DMS114 treated with DMSO at 0.1 percent for 48 hours (cell line): ENCODE measurements around the gene DCLK2.

Experiments
- DNase-seq: peaks from one replicate; lab custom pipeline; 2025; ENCODE audit not compliant: unreplicated experiment; lab: John Stamatoyannopoulos, UW

DCLK2 gene

DNA sequence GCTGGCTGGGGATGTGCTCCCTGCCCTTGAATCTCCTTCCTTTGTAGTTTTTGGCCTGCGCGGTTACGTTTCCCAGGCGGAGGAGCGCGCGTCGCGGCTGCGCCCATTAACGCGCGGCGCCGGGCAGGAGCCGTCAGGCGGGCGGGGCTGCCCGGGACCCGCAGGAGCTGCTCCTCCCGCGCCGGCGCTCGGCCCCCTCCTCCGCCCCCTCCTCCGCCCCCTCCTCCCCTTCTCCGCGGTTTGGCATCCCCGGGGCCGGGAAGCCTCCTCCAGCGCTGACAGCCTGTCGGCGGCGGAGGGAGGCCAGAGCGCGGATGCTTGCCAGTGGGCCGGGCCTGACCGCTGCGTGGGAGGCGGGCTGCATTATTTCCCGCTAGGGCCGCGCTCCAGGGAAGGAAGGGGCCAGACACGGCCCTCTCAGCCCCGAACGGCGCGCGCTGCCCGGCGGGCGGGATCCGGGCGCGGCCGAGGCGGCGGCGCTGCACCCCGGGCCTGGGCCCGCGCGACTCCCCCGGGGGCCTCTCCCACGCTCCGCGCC, at the start of gene DCLK2:
DCLK2 (plus strand) TSS at position 405 of the 538 bp plus-strand sequence. CDS start 583 bp downstream, outside the sequence.
- peak; percentile 57 for DNase-seq

DNA sequence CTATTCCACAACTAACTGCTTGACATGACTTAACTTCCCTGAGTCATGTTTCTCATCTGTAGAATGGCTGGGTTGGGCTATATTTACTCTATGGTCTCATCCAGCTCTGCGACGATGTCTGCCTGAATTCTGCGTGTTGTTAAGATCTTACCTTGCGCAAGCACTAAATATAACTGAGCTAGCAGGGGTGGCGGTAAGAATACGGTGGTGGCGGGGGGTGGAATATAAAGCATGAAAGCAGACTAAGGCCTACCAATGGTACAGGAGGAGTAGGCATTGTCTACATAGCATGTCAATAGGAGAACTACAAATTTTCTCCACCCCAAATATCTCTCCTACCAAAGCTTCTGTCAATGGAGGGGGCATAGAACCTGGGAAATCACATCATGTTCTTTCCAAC, 45.7 kb upstream of the DCLK2 start:
- no peak for DNase-seq

DNA sequence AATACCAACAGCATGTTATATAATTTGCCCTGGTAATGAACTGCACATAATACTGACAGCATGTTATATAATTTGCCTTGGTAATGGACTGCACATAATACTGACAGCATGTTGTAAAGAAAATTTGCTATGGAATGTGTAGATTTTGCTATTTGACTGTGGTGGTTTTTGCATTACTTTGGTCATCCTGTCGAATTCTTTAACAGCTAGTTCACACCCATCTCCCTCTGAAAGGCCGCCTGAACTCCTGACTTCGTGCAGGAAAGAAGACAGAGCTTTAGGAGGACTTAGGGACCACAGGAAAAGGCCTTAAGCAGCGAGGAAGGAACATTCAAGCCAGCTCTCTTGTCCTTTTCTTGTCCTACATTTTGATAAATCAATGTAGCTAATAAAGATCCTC, 45.2 kb upstream of the DCLK2 start:
- DNase-seq = no peak

DNA sequence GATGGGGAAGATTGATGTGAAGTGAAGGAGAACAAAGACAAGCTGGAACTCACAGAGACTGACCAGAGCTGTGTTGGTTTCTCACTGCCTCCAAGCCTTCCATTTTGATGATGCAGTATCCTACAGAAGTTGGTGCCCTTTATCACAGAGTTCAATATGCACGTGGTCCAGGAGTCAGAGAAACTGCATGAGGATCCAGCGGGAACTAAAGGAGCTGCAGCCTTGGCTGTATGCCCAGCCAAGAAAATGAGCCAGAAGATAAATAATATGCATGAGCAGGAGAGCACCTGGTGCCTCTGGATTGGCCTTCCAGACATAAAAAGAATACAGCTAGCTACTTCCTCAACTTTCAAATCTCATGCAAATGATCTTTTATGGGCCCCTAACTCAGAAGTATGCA, 44.3 kb upstream of the DCLK2 start:
- DNase-seq = no peak

DNA sequence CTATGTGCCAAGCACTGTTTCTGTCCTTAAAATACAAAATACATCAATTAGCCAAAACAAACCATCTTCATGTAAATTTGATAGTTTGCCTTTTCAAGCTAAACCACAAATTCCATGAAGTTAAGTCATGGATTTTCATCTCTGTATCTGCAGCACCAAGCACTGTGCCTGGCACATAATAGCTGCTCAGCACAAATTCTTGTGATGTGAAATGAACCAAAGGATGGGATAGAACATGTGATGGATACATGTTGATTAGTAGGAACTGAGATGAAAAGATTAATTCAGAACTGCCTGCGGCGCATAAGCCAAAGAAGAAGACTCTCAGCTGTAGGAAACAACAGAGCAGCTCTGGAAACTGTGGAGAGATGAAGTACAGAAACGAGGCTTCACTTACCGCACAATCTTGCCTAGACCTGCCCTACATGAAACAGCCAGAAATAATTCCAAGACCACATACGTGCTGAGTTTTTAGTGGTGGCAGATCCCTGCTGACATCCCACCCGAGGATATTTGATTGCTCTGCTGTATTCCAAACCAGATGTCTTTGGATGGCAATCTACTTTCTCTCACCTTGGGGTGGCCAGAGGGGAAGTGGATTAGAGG, 40.9 kb upstream of the DCLK2 start:
- DNase-seq = no peak

DNA sequence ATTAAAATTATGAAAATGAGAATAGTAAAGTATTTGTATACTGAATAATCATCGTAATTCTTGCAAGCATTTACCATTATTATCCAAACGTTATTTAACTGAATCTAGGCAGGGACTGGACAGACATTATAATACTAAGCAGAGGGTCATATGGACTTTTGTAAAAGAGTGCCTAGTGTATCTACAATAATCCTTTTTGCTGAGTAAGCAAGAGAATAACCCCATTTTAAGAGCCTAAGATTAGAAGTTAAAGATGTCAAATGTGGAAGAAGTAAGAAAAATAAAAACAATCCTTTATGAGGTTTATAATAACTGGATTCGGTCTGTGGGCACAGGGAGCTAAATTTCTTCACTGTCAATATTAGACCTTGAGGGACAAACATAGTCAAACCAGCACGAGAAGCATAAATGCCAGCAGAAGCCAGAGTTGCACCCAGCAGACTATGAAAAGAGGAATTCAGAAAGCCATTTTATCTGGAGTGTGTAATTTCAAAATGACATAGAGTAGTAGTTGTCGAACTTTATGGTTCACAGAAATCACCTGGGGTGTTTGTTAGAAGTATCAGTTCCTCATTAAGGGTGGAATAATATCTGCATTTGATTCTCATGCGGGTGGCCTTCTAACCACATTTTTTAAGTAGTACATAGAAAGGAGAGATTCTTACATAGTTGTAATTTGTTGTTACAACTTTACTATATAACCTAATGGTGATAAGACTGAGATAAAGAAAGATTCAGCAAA, 39.7 kb upstream of the DCLK2 start:
- no peak for DNase-seq

DNA sequence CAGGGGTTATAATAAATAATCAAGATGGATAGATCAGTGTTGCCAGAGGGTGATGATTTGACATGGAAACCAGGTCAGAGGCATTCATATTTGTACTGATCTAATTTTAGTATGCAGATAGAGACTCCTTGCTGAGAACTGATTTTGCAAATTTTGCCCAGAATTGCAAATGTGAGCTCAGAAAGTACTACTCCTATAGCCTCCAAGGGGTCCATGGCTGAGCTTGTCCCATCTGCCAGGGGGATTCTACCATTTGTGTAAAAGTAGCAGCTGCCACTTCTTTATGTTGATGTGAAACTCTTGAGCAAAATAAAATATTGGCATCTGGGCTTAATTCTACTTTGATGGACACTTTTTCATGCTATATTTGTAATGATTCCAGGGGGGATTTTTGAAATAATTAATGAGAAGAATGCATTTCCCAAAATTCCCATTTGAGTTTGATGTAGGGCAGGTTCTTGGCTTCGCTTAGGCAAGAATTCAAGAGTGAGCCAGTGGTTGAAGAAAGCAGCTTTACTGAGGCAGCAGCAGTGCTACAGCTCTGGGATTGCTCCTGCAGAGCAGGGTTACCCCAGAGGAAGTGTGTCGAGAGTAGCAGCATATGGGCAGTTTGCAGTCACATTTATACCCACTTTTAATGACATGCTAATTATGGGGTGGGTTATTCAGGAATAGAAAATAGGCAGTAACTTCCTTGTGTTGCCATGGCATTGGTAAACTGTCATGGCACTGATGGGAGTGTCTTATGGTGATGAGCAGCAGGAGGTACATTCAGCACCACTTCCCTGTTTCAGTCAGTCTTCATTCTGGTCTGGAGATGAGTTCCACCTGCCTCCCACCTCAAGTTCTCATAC, 38.7 kb upstream of the DCLK2 start:
- DNase-seq = no peak

DNA sequence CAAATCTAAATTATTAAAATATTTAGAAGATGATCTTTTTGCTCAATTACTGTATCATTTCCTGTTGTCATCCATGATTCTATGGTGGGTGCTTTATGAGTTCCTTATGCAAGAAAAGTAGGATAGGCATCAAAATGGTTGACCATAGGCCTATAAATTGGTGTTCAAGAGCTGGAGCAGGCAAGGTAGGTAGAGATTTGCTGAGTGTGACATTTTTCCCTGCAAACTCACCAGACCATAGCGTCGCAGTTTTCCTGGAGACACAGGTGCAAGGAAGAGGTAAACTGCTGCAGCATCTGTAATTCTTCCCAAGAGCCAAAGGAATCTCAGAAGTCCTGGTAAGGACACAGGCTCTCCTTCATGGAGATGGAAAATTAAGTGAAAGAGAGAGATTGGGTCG, 33.7 kb upstream of the DCLK2 start:
- DNase-seq = no peak

DNA sequence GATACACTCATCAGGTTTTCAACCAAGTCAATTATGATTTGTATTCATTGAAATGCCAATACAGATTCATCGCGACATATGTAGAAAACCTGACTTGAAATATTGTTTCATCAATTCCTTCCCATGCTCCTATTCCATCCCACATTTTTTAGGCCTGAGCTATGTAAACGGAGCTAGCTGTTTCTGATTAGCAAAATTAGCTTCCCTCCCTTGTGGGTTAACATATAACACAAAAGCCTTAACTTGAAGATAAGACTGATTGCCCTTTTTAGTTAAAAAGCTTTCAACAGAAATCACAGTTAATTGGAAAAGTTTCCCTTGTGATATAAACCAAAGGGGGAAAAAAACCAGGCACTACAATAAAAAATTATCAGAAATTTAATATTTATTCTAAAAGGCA, 32.8 kb upstream of the DCLK2 start:
- no peak for DNase-seq

DNA sequence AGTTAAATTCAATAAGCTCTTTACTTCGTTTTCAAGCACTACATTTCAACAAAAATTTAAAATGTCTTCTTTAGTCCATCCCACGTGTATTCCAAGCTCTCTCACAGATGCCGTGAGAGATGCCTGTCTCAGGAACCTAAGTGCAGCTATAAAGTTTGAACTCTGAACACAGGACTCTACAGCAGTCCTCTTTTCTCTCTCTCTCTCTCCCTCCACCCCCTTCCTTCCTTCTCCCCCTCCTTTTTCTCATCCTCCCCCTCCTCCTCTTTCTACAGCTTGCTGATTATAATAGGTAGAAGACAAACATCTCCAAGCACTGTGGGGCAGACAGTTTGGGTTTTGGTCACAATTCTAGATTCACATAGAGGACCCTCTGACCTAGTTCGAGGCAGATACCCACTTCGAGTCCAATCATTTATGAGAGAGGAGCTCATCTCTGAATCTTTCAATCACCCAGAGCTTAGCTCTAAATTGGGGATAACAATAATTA, 31.5 kb upstream of the DCLK2 start:
- no peak for DNase-seq

DNA sequence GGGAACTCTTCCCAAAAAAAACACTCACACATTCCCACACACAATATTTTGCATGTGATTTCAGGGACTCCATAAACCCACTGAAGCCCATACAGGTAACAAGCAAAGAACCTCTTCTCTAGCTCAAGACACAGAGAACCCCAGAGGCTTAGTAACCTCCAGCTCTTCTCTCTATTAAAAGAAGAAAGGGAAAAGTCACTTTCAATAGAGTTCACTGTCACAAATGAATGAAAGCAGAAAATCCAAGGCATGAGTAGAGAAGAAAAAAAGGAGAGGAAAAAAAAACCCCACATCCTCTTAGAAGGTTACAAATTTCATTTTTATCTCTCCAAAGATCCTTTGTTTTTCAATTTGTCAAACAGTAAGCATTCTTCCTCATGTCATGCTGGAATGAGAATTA, 30.7 kb upstream of the DCLK2 start:
- no peak for DNase-seq

DNA sequence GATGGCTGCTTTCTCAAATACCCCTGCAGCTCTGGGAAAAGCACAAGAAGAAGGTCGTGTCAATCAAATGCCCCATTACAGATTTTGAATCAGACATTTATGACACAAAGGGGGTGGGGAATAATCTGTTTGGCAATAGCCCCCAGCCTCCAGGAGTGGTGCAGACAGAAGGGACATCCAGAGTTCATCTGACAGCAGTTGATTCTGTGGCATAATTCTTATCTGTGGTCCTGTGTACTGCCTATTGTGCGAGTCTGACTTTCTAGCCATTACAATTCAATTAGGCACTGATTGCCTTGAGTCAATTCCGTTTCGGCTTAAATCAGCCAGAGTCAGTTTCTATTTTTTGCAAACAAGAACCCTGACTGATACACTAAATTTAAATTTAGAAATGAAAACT, 28.6 kb upstream of the DCLK2 start:
- DNase-seq = no peak

DNA sequence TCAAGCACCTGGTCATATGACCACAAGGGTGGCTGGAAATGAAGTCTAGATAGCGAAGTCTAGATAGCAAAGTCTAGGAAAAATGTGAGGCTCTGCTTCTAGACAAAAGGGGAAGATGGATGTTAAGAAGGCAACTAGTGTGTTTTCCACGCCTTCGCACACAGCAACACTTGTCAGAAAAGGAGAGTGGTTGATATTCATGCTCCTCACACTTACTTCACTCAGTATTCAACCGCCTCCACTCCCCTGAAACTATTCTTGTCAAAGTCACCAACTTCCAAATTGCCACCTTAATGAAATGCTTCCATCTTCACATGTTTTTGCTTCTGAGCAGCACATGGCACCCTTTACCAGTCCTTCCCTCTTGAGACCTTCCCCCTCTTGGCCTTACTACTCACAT, 27.7 kb upstream of the DCLK2 start:
- DNase-seq = no peak

DNA sequence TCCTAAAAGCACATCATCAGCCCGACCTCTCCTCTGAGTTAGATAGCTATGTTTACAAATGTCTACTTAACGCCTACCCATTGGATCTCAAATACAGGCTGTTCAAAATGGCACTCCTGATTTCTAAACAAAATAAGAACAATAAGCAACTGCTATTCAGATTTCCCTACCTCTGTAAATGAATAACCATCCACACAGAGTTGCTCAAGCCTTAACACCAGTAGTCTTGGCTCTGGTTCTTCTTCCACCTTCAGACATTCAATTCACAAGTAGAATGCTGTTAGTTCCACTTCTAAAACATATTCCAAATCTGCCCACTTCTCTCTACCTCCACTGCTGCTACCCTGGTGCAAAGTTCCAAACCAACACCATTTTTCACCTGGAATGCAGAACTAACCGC, 27.1 kb upstream of the DCLK2 start:
- DNase-seq = no peak

DNA sequence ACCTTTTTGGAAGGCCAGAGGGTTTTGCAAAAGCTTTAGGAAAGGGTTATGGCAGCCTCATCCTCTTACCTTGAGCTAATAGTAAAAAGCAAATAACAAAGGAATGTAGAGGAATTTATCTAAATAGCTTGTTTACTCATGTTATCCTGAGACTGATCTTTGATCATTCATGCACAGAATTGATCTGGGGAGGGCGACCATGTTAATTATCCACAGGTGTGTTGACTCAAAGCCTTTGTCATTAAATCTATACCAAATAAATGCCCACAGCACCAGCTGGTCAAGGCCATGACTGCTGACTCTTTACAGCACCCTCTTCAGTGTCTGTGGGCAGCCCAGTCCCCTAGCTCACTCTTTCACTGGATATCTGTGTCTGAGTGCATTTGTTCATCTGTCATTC, 22.8 kb upstream of the DCLK2 start:
- DNase-seq = no peak

DNA sequence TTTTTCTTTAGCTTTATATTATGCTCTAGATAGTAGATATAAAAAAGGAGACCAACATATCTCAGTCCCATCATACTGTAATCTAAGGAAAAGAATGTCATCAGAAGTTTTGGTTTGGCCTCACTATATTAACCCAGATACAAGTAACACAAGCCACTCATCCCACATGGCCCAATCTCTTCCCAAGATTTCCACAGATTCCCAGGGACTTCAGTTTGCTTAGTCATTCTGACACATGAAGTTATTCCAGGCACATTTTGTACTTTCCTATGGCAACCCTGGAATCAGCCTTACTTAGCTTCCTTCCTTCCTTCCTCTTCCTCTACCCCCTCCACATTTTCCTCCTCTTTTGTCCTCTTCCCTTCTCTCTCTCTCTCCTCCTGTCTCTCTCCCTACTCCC, 21.7 kb upstream of the DCLK2 start:
- no peak for DNase-seq

DNA sequence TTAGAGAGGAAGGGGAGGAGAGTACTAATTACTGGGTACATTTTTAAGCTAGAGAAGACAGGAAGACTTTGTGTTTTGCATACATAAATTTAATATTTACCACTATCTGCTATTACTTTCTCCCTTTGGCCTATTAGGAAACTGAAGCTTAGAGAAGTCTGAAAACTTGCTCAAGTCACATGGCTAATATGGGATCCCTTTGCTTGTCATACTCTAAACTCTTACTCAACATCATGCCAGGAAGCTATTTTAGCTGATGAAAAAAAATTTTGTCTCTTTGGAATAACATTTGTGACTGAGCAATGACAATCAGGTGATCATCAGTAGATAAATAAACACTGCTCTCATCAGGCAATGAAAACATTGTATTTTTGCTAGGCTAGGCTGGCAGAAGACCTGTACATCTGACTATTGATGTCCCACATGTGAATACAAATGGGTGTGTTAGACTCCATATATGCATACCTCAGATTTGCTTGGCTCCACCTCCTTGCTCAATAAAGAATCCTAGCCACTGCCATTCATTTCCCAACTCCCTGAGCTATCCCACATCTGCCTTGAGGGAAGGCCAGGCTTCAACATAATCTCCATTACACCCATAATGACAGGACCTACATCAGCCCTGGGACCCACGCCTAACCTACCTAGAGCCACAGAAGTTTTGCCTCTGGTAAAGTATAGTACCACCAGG, 17.0 kb upstream of the DCLK2 start:
- DNase-seq = no peak

DNA sequence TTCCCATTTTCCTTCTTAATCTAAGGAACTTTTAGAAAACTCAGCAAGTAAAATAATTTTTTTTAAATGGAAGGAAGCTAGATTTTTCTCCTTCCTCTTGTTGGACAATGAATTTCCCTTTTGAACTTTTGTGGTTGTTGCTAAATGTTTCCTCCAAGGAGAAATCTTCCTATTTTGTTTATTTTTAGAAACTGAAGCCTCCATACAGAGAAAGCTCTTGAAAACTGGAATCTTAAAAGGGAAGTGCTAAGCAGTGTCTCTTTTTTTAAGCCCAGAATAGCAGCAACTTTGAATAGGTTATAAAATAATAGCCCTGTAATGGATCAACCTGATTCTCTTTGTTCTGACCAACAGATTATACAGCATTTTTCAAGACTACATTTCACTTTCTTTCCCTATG, 15.1 kb upstream of the DCLK2 start:
- DNase-seq = no peak

DNA sequence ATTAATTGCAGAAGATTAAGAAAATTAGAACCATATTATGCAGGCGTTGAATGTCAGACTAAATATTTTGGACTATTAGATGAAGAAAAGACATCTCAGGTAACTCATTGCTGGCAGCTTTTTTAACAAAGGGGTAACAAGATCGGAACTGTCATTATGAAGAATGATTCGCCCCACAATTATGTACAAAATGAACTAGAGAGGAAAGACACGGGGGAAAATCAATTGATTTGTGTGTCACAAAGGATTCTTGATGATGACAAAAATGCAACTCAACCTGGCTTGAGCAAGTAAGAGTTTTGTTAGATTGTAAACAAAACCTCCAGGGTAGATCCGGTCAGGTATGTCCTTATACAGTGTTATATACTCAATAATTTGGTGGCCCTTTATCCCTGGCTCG, 12.5 kb upstream of the DCLK2 start:
- no peak for DNase-seq

DNA sequence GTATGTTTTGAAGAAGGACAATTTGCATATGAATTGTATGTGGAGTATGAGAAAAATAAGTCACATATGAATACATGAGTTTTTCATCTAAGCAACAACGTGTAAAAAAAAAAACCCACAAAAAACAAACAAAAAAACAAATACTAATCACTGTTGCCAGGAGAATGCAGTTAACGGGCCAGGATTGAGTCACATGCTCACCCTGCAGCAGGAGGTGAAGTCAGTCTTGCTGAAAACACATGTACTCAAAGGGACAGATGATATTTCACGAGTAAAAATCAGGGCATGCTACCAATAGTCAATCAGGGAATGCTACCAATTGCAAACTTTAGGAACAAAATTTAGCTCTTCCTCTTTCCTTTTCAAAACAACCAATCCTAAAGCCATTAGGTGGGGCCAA, 10.4 kb upstream of the DCLK2 start:
- no peak for DNase-seq

DNA sequence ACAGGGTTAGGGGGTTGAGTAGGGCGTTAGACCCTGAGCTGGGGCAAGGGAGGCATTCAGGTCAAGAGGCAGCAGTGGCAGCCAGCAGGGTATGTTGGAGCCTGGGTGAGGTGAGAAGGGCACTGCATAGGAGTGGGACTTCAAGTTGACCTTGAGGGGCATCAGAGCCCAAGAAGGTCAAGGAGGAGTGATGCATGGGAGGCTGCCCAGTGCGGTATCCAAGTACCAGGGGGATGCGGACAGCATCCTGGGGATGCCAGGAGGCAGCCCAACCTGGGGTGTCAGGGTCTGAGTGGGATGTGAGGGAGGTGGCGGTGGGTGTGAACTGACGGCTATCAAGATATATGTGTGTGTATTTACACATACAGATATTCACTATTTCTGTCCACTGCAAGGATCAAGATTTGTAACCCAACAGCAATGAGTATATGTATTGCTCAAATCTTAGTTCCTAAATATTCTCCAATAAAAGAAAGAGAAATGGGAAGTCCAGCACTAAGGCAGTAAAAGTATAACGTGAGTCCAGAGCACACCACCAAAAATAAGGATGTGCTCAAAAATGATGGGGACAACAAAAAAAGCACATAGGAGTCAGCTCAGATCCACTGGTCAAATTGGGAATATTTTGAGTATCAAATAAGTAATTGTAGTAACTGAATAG, 9.8 kb upstream of the DCLK2 start:
- no peak for DNase-seq
